ENCODE data around the gene LPCAT3. TPM values are rescaled to one million over a fixed set of nuclear protein-coding genes. Genes with fewer than 3 reads are reported as not detected.
"Not testable (repeated sequence)": the region's sequence is repeated elsewhere in the genome, so short reads cannot be mapped to it uniquely, and the experiment has no call there.

The LPCAT3 gene
- total RNA-seq, 1 experiment from 2014 or later: 15.6 TPM

- in situ Hi-C loops (cut with HindIII; ENCODE audit: low pct_unique_long_range_greater_than_20kb, low sequenced_read_pairs): no loop called here
- DNase-seq (ENCODE audit: low read depth, low spot score): no peak
Measured at GRCh38 chr12:7012024-7012607, 6.2 kb downstream of the LPCAT3 start.

- in situ Hi-C loops (cut with HindIII; ENCODE audit: low pct_unique_long_range_greater_than_20kb, low sequenced_read_pairs); DNase-seq (ENCODE audit: low read depth, low spot score): not testable (repeated sequence)
Measured at GRCh38 chr12:7011398-7011797, 6.9 kb downstream of the LPCAT3 start.

GRCh38 chr12:7009512-7009911, 8.8 kb downstream of the LPCAT3 start:
- in situ Hi-C loops (cut with HindIII; ENCODE audit: low pct_unique_long_range_greater_than_20kb, low sequenced_read_pairs): no loop called here
- DNase-seq (ENCODE audit: low read depth, low spot score): no peak

- no peak for DNase-seq (ENCODE audit: low read depth, low spot score)
Measured at GRCh38 chr12:7008864-7009263, 9.4 kb downstream of the LPCAT3 start.

GRCh38 chr12:7006639-7007038, 11.6 kb downstream of the LPCAT3 start:
- DNase-seq (ENCODE audit: low read depth, low spot score): no peak
- in situ Hi-C loops (cut with HindIII; ENCODE audit: low pct_unique_long_range_greater_than_20kb, low sequenced_read_pairs): no loop called here

More at GRCh38 chr12:7008864-7009263, 9.4 kb downstream of the LPCAT3 start:
- in situ Hi-C loops (cut with HindIII; ENCODE audit: low pct_unique_long_range_greater_than_20kb, low sequenced_read_pairs): no loop called here

GRCh38 chr12:7005311-7005710, 13.0 kb downstream of the LPCAT3 start:
- in situ Hi-C loops (cut with HindIII; ENCODE audit: low pct_unique_long_range_greater_than_20kb, low sequenced_read_pairs): no loop called here
- DNase-seq (ENCODE audit: low read depth, low spot score): no peak

- in situ Hi-C loops (cut with HindIII; ENCODE audit: low pct_unique_long_range_greater_than_20kb, low sequenced_read_pairs): no loop called here
- no peak for DNase-seq (ENCODE audit: low read depth, low spot score)
Measured at GRCh38 chr12:7004840-7005239, 13.4 kb downstream of the LPCAT3 start.

- DNase-seq (ENCODE audit: low read depth, low spot score): no peak
- in situ Hi-C loops (cut with HindIII; ENCODE audit: low pct_unique_long_range_greater_than_20kb, low sequenced_read_pairs): no loop called here
Measured at GRCh38 chr12:7004287-7004803, 13.9 kb downstream of the LPCAT3 start.

GRCh38 chr12:7001921-7002591, 16.2 kb downstream of the LPCAT3 start:
- DNase-seq (ENCODE audit: low read depth, low spot score): no peak
- in situ Hi-C loops (cut with HindIII; ENCODE audit: low pct_unique_long_range_greater_than_20kb, low sequenced_read_pairs): no loop called here

- in situ Hi-C loops (cut with HindIII; ENCODE audit: low pct_unique_long_range_greater_than_20kb, low sequenced_read_pairs): no loop called here
Measured at GRCh38 chr12:6998715-6999451, 19.4 kb downstream of the LPCAT3 start.

GRCh38 chr12:6996040-6996441, 22.2 kb downstream of the LPCAT3 start:
- DNase-seq (ENCODE audit: low read depth, low spot score): no peak
- in situ Hi-C loops (cut with HindIII; ENCODE audit: low pct_unique_long_range_greater_than_20kb, low sequenced_read_pairs): no loop called here

More at GRCh38 chr12:6998715-6999451, 19.4 kb downstream of the LPCAT3 start:
- no peak for DNase-seq (ENCODE audit: low read depth, low spot score)

- in situ Hi-C loops (cut with HindIII; ENCODE audit: low pct_unique_long_range_greater_than_20kb, low sequenced_read_pairs): no loop called here
Measured at GRCh38 chr12:6987956-6988553, 30.2 kb downstream of the LPCAT3 start.

GRCh38 chr12:6982532-6982931, 35.7 kb downstream of the LPCAT3 start:
- in situ Hi-C loops (cut with HindIII; ENCODE audit: low pct_unique_long_range_greater_than_20kb, low sequenced_read_pairs): no loop called here
- DNase-seq (ENCODE audit: low read depth, low spot score): no peak

More at GRCh38 chr12:6987956-6988553, 30.2 kb downstream of the LPCAT3 start:
- DNase-seq (ENCODE audit: low read depth, low spot score): no peak

GRCh38 chr12:6981152-6982052, 36.9 kb downstream of the LPCAT3 start:
- no peak for DNase-seq (ENCODE audit: low read depth, low spot score)
- in situ Hi-C loops (cut with HindIII; ENCODE audit: low pct_unique_long_range_greater_than_20kb, low sequenced_read_pairs): no loop called here

GRCh38 chr12:6980740-6981139, 37.5 kb downstream of the LPCAT3 start:
- in situ Hi-C loops (cut with HindIII; ENCODE audit: low pct_unique_long_range_greater_than_20kb, low sequenced_read_pairs): no loop called here
- no peak for DNase-seq (ENCODE audit: low read depth, low spot score)

GRCh38 chr12:6980075-6980474, 38.2 kb downstream of the LPCAT3 start:
- in situ Hi-C loops (cut with HindIII; ENCODE audit: low pct_unique_long_range_greater_than_20kb, low sequenced_read_pairs): no loop called here
- no peak for DNase-seq (ENCODE audit: low read depth, low spot score)

GRCh38 chr12:6979453-6979852, 38.8 kb downstream of the LPCAT3 start:
- in situ Hi-C loops (cut with HindIII; ENCODE audit: low pct_unique_long_range_greater_than_20kb, low sequenced_read_pairs): no loop called here
- DNase-seq (ENCODE audit: low read depth, low spot score): no peak
